ENCODE measurements around the gene MAPRE2.

- TF ChIP-seq CTCF (conservative IDR thresholded peaks at IDR 0.05; ENCODE audit: low read depth, low read length) (no peak), EZH2 (IDR thresholded peaks at IDR 0.05; ENCODE audit: low read length, unreplicated experiment) (no peak), EZH2phosphoT487 (IDR thresholded peaks at IDR 0.05; ENCODE audit: borderline replicate concordance, low read length) (no peak)
Observed at GRCh38 chr18:35128675-35129074, 87.5 kb downstream of the MAPRE2 start.
